ENCODE results near the gene SCAP. TPM values are rescaled to one million over a fixed set of nuclear protein-coding genes. Genes with fewer than 3 reads are reported as not detected.

SCAP gene
- total RNA-seq, 1 experiment from 2014 or later = 67.6 TPM

DNA sequence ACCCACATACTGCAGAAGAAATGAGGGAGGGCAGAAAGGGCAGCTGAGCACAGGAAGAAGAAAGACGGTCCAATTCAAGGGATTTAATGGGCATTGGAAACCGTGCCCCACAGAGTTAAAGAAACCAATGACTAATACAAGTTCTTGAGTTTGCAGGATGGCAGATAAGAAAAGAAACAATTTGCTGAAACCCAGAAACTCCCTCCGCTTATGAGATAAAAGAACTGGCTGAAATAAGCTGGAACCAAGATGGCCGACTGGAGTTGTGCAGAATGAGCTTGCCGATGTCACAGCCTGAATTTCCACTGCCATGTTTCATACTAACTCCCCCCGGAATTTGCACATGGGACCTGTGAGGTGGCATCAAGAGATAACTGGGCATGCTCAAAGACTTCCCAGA is 47.1 kb downstream of the SCAP start:
- peaks cover 5% of the 10 kb centered on the region; the same call in 1 of the 2 replicates for H4K20me1 ChIP-seq (ENCODE audit: insufficient read depth)
- no peaks in the 10 kb centered on the region for H3K9me3 ChIP-seq (ENCODE audit: control insufficient read depth in 1 of 2, insufficient read depth in 1 of 2, low read depth in 1 of 2, low read length in 2 of 2)
- no TSS peak for BruUV-seq (replicated peaks)
- TF ChIP-seq, protein P1, sequence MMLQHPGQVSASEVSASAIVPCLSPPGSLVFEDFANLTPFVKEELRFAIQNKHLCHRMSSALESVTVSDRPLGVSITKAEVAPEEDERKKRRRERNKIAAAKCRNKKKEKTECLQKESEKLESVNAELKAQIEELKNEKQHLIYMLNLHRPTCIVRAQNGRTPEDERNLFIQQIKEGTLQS (IDR thresholded peaks at IDR 0.05) = no peak
- TF ChIP-seq FOSL1 (IDR thresholded peaks at IDR 0.05; ENCODE audit: low read depth) (no peak), JUND (IDR thresholded peaks at IDR 0.05) (no peak), RAD21 (IDR thresholded peaks at IDR 0.05; ENCODE audit: low read depth) (no peak), ELF1 (IDR thresholded peaks at IDR 0.05; ENCODE audit: borderline replicate concordance, low read depth) (no peak), EGR1 (IDR thresholded peaks at IDR 0.05; ENCODE audit: low read depth) (no peak), CEBPB (IDR thresholded peaks at IDR 0.05; ENCODE audit: low read depth) (no peak), SRF (IDR thresholded peaks at IDR 0.05; ENCODE audit: low read depth) (no peak), SP1 (IDR thresholded peaks at IDR 0.05; ENCODE audit: low read depth) (no peak), CBX3 (IDR thresholded peaks at IDR 0.05; ENCODE audit: low read depth) (no peak), POLR2AphosphoS5 (IDR thresholded peaks at IDR 0.05; ENCODE audit: low read depth, low read length) (no peak), EZH2phosphoT487 (IDR thresholded peaks at IDR 0.05; ENCODE audit: borderline replicate concordance) (no peak), ZNF274 (IDR thresholded peaks at IDR 0.05; ENCODE audit: low read depth, low read length) (no peak), YY1 (IDR thresholded peaks at IDR 0.05; ENCODE audit: extremely low read depth, insufficient replicate concordance, low read depth, low read length) (no peak), ZFX (IDR thresholded peaks at IDR 0.05) (no peak)
- TF ChIP-seq, protein P2, sequence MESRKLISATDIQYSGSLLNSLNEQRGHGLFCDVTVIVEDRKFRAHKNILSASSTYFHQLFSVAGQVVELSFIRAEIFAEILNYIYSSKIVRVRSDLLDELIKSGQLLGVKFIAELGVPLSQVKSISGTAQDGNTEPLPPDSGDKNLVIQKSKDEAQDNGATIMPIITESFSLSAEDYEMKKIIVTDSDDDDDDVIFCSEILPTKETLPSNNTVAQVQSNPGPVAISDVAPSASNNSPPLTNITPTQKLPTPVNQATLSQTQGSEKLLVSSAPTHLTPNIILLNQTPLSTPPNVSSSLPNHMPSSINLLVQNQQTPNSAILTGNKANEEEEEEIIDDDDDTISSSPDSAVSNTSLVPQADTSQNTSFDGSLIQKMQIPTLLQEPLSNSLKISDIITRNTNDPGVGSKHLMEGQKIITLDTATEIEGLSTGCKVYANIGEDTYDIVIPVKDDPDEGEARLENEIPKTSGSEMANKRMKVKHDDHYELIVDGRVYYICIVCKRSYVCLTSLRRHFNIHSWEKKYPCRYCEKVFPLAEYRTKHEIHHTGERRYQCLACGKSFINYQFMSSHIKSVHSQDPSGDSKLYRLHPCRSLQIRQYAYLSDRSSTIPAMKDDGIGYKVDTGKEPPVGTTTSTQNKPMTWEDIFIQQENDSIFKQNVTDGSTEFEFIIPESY (IDR thresholded peaks at IDR 0.05; ENCODE audit: extremely low read depth, insufficient replicate concordance, low read length) = no peak
- TF ChIP-seq, protein P3, sequence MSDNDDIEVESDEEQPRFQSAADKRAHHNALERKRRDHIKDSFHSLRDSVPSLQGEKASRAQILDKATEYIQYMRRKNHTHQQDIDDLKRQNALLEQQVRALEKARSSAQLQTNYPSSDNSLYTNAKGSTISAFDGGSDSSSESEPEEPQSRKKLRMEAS (IDR thresholded peaks at IDR 0.05) = no peak
- TF ChIP-seq, protein P4, sequence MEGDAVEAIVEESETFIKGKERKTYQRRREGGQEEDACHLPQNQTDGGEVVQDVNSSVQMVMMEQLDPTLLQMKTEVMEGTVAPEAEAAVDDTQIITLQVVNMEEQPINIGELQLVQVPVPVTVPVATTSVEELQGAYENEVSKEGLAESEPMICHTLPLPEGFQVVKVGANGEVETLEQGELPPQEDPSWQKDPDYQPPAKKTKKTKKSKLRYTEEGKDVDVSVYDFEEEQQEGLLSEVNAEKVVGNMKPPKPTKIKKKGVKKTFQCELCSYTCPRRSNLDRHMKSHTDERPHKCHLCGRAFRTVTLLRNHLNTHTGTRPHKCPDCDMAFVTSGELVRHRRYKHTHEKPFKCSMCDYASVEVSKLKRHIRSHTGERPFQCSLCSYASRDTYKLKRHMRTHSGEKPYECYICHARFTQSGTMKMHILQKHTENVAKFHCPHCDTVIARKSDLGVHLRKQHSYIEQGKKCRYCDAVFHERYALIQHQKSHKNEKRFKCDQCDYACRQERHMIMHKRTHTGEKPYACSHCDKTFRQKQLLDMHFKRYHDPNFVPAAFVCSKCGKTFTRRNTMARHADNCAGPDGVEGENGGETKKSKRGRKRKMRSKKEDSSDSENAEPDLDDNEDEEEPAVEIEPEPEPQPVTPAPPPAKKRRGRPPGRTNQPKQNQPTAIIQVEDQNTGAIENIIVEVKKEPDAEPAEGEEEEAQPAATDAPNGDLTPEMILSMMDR (IDR thresholded peaks at IDR 0.05 in 2 of 3, conservative IDR thresholded peaks at IDR 0.05 in 1 of 3; ENCODE audit: borderline replicate concordance in 1 of 3, insufficient read depth in 1 of 3, low read depth in 2 of 3, low read length in 2 of 3) = no peak
- H2AFZ ChIP-seq (ENCODE audit: low read depth, low read length, poor library complexity, severe bottlenecking) = no peak overlapping the region
- ATAC-seq (no peak), DNase-seq (ENCODE audit: low read depth, low spot score) (no peak)
- peaks cover 5 to 9% of the 10 kb centered on the region in 2 experiments; a peak in 2 of 4 replicates for H3K36me3 ChIP-seq (ENCODE audit: control insufficient read depth in 1 of 2, insufficient read depth in 2 of 2, low read length in 2 of 2)
- CTCF ChIA-PET = interaction anchor here (0.7 kb wide), 1 partner anchor 8 kb away, joined by 3 read pairs; no protein-coding TSS in a partner anchor
- H3K9ac ChIP-seq (ENCODE audit: low read length) = no peak overlapping the region
- H3K9me2 ChIP-seq (ENCODE audit: insufficient read depth) = no peaks in the 10 kb centered on the region
- intact Hi-C loops (cut with micrococcal nuclease) = no loop called here
- no peak overlapping the region for H3K4me2 ChIP-seq (ENCODE audit: low read length)
- POLR2A ChIA-PET = no interaction called here
- H3K4me1 ChIP-seq (ENCODE audit: control insufficient read depth in 1 of 2, insufficient read depth in 2 of 2, low read length in 2 of 2) = peaks cover under 1% of the 10 kb centered on the region in 2 experiments; a peak in 2 of 4 replicates
- H3K27me3 ChIP-seq (ENCODE audit: insufficient read depth, low read length) = no peaks in the 10 kb centered on the region
- H3K27ac ChIP-seq (ENCODE audit: low read depth, low read length) = no peak overlapping the region
- H3K79me2 ChIP-seq (ENCODE audit: insufficient read depth, low read length) = peaks cover 4% of the 10 kb centered on the region; the same call in 1 of the 2 replicates
- RAD21 ChIA-PET (ENCODE audit: low non-redundant PET in 1 of 2, low total read pairs in 2 of 2, uncharacterized antibody in 2 of 2, unreplicated experiment in 2 of 2) = no interaction called here
- no peak overlapping the region for H3K4me3 ChIP-seq (replicated peaks in 1 of 2; ENCODE audit: low read depth in 1 of 2, low read length in 2 of 2)

Data from HCT116 (cell line).